GM21526 (cell line): ENCODE data around the gene PRSS1.
"Not testable (repeated sequence)": the region's sequence is repeated elsewhere in the genome, so short reads cannot be mapped to it uniquely, and the experiment has no call there.

Source experiments
- ATAC-seq: cut with Tn5 transposase; IDR thresholded peaks from one replicate; pipeline ENCODE4 v1.9.1; 2021; ENCODE audit warnings: moderate library complexity; ENCODE audit not compliant: unreplicated experiment, low FRiP score

PRSS1 gene

GRCh38 chr7:142745745-142746144 lies 3.5 kb upstream of the PRSS1 start:
- ATAC-seq, result no peak

GRCh38 chr7:142746264-142746663 lies 3.0 kb upstream of the PRSS1 start:
- no peak for ATAC-seq

GRCh38 chr7:142748410-142748809 lies 862 bp upstream of the PRSS1 start:
- ATAC-seq, result not testable (repeated sequence)

GRCh38 chr7:142750321-142750938 lies 1.2 kb downstream of the PRSS1 start:
- ATAC-seq, result no peak

GRCh38 chr7:142751526-142752175 lies 2.4 kb downstream of the PRSS1 start:
- ATAC-seq, result not testable (repeated sequence)

GRCh38 chr7:142752376-142753225 lies 3.3 kb downstream of the PRSS1 start:
- ATAC-seq, result no peak

- no peak for ATAC-seq
Observed at GRCh38 chr7:142753366-142753765, 4.1 kb downstream of the PRSS1 start.

GRCh38 chr7:142753925-142754491 lies 4.7 kb downstream of the PRSS1 start:
- ATAC-seq, result not testable (repeated sequence)

- no peak for ATAC-seq
Observed at GRCh38 chr7:142754681-142755575, 5.7 kb downstream of the PRSS1 start.

GRCh38 chr7:142758312-142758711 lies 9.0 kb downstream of the PRSS1 start:
- ATAC-seq, result not testable (repeated sequence)

GRCh38 chr7:142759433-142759832 lies 10.2 kb downstream of the PRSS1 start:
- no peak for ATAC-seq

- no peak for ATAC-seq
Observed at GRCh38 chr7:142760071-142760642, 10.9 kb downstream of the PRSS1 start.

- not testable (repeated sequence) for ATAC-seq
Observed at GRCh38 chr7:142761606-142762005, 12.3 kb downstream of the PRSS1 start.

GRCh38 chr7:142762104-142762503 lies 12.8 kb downstream of the PRSS1 start:
- no peak for ATAC-seq

GRCh38 chr7:142767451-142767850 lies 18.2 kb downstream of the PRSS1 start:
- no peak for ATAC-seq

GRCh38 chr7:142767861-142768260 lies 18.6 kb downstream of the PRSS1 start:
- no peak for ATAC-seq

- ATAC-seq, result not testable (repeated sequence)
Observed at GRCh38 chr7:142768885-142769284, 19.6 kb downstream of the PRSS1 start.

GRCh38 chr7:142770661-142771352 lies 21.5 kb downstream of the PRSS1 start, which contains the start of gene PRSS2:
Gene PRSS2 (plus strand): TSS chr7:142770970. CDS start chr7:142770983, 13 bp downstream.
- ATAC-seq, result peak; percentile 19

- ATAC-seq, result peak; percentile 85
Observed at GRCh38 chr7:142771353-142771723, 22.1 kb downstream of the PRSS1 start.
